ENCODE measurements around the gene DMD. TPM values are rescaled to one million over a fixed set of nuclear protein-coding genes. Genes with fewer than 3 reads are reported as not detected.

The DMD gene
- total and polyA plus RNA-seq, 2 donors (not counting 1 experiment from before 2014, with no cell fraction given): 5.1 to 7.2 TPM

- Histone ChIP-seq H3K9me3 (ENCODE audit: control insufficient read depth, insufficient read depth, low read depth, low read length) (no peaks in the 10 kb centered on the region), H3K4me2 (ENCODE audit: extremely low read depth, insufficient read depth, low read length) (no peak overlapping the region), H3K4me3 (replicated peaks in 1 of 4; ENCODE audit: control extremely low read depth in 1 of 4, insufficient read depth in 1 of 4, low read depth in 3 of 4, low read length in 4 of 4) (no peak overlapping the region), H2AFZ (ENCODE audit: low read length) (no peak overlapping the region), H3K36me3 (ENCODE audit: control insufficient read depth, insufficient read depth, low read length) (no peaks in the 10 kb centered on the region), H3K27me3 (ENCODE audit: control insufficient read depth, insufficient read depth, low read length) (no peaks in the 10 kb centered on the region), H3K79me2 (ENCODE audit: control insufficient read depth, insufficient read depth, low read length) (no peaks in the 10 kb centered on the region), H3K4me1 (ENCODE audit: control insufficient read depth, extremely low read depth, insufficient read depth, low read length) (no peaks in the 10 kb centered on the region), H3K27ac (ENCODE audit: insufficient read depth, low read length) (no peak overlapping the region), H3K9ac (ENCODE audit: insufficient read depth, low read length) (no peak overlapping the region), H4K20me1 (ENCODE audit: control insufficient read depth, extremely low read depth, insufficient read depth, low read length) (no peaks in the 10 kb centered on the region)
- TF ChIP-seq EZH2 (IDR thresholded peaks at IDR 0.05; ENCODE audit: low read length, missing control alignments): no peak
- no peak for TF ChIP-seq CTCF (conservative IDR thresholded peaks at IDR 0.05 in 1 of 2, IDR thresholded peaks at IDR 0.05 in 1 of 2; ENCODE audit: low read depth in 1 of 2, low read length in 2 of 2)
- peak in 1 of 2 donors; percentile 5 for DNase-seq (ENCODE audit: low read depth in 2 of 2)
Observed at GRCh38 chrX:31836479-31836878, 1374.9 kb downstream of the DMD start.

- DNase-seq (ENCODE audit: low read depth in 2 of 2): peak in 1 of 2 donors; percentile 5
Observed at GRCh38 chrX:31832263-31832662, 1379.1 kb downstream of the DMD start.

GRCh38 chrX:31820430-31821210 lies 1390.7 kb downstream of the DMD start:
- no peaks in the 10 kb centered on the region for H4K20me1 ChIP-seq (ENCODE audit: control insufficient read depth, extremely low read depth, insufficient read depth, low read length)
- no peak overlapping the region for H3K27ac ChIP-seq (ENCODE audit: insufficient read depth, low read length)
- H3K9ac ChIP-seq (ENCODE audit: insufficient read depth, low read length): no peak overlapping the region
- H3K36me3 ChIP-seq (ENCODE audit: control insufficient read depth, insufficient read depth, low read length): no peaks in the 10 kb centered on the region
- H3K4me1 ChIP-seq (ENCODE audit: control insufficient read depth, extremely low read depth, insufficient read depth, low read length): no peaks in the 10 kb centered on the region
- DNase-seq (ENCODE audit: low read depth in 2 of 2): no peak
- TF ChIP-seq CTCF (conservative IDR thresholded peaks at IDR 0.05 in 1 of 2, IDR thresholded peaks at IDR 0.05 in 1 of 2; ENCODE audit: low read depth in 1 of 2, low read length in 2 of 2) (no peak), EZH2 (IDR thresholded peaks at IDR 0.05; ENCODE audit: low read length, missing control alignments) (no peak)
- no peak overlapping the region for H3K4me3 ChIP-seq (replicated peaks in 1 of 4; ENCODE audit: control extremely low read depth in 1 of 4, insufficient read depth in 1 of 4, low read depth in 3 of 4, low read length in 4 of 4)
- H3K4me2 ChIP-seq (ENCODE audit: extremely low read depth, insufficient read depth, low read length): no peak overlapping the region
- no peaks in the 10 kb centered on the region for H3K27me3 ChIP-seq (ENCODE audit: control insufficient read depth, insufficient read depth, low read length)
- H3K9me3 ChIP-seq (ENCODE audit: control insufficient read depth, insufficient read depth, low read depth, low read length): no peaks in the 10 kb centered on the region
- H2AFZ ChIP-seq (ENCODE audit: low read length): no peak overlapping the region
- no peaks in the 10 kb centered on the region for H3K79me2 ChIP-seq (ENCODE audit: control insufficient read depth, insufficient read depth, low read length)

More at GRCh38 chrX:31832263-31832662, 1379.1 kb downstream of the DMD start:
- no peaks in the 10 kb centered on the region for H4K20me1 ChIP-seq (ENCODE audit: control insufficient read depth, extremely low read depth, insufficient read depth, low read length)
- TF ChIP-seq EZH2 (IDR thresholded peaks at IDR 0.05; ENCODE audit: low read length, missing control alignments) (no peak), CTCF (conservative IDR thresholded peaks at IDR 0.05 in 1 of 2, IDR thresholded peaks at IDR 0.05 in 1 of 2; ENCODE audit: low read depth in 1 of 2, low read length in 2 of 2) (no peak)
- no peaks in the 10 kb centered on the region for H3K27me3 ChIP-seq (ENCODE audit: control insufficient read depth, insufficient read depth, low read length)
- H3K9me3 ChIP-seq (ENCODE audit: control insufficient read depth, insufficient read depth, low read depth, low read length): no peaks in the 10 kb centered on the region
- no peaks in the 10 kb centered on the region for H3K79me2 ChIP-seq (ENCODE audit: control insufficient read depth, insufficient read depth, low read length)
- H2AFZ ChIP-seq (ENCODE audit: low read length): no peak overlapping the region
- H3K4me2 ChIP-seq (ENCODE audit: extremely low read depth, insufficient read depth, low read length): no peak overlapping the region
- H3K27ac ChIP-seq (ENCODE audit: insufficient read depth, low read length): no peak overlapping the region
- no peak overlapping the region for H3K4me3 ChIP-seq (replicated peaks in 1 of 4; ENCODE audit: control extremely low read depth in 1 of 4, insufficient read depth in 1 of 4, low read depth in 3 of 4, low read length in 4 of 4)
- no peaks in the 10 kb centered on the region for H3K4me1 ChIP-seq (ENCODE audit: control insufficient read depth, extremely low read depth, insufficient read depth, low read length)
- H3K9ac ChIP-seq (ENCODE audit: insufficient read depth, low read length): no peak overlapping the region
- no peaks in the 10 kb centered on the region for H3K36me3 ChIP-seq (ENCODE audit: control insufficient read depth, insufficient read depth, low read length)
